Measurements from ENCODE around the gene NRDC. TPM values are rescaled to one million over a fixed set of nuclear protein-coding genes. Genes with fewer than 3 reads are reported as not detected.
A peak's percentile ranks its signal among the peaks of the same experiment; 100 is the strongest.

Gene NRDC
- total and polyA plus RNA-seq, 9 of the 15 experiments (the other 6 are each of a cell fraction or from before 2014, with no cell fraction given), result 102 to 371 (median 201) TPM

- TF ChIP-seq MAFK (IDR thresholded peaks at IDR 0.05; ENCODE audit: low read length), result no peak
- peak; percentile 35; the same call in 1 of the 2 replicates for TF ChIP-seq MAFG (tag; conservative IDR thresholded peaks at IDR 0.05)
- peak; percentile 8; the same call in 1 of the 2 replicates for TF ChIP-seq RFX1 (IDR thresholded peaks at IDR 0.05)
- peak; percentile 54 for TF ChIP-seq POLR2H (tag; IDR thresholded peaks at IDR 0.05; ENCODE audit: low read depth)
- peak; percentile 13; the same call in 1 of the 2 replicates for TF ChIP-seq REST (IDR thresholded peaks at IDR 0.05; ENCODE audit: borderline replicate concordance)
- TF ChIP-seq REST (CRISPR knock-in tag; IDR thresholded peaks at IDR 0.05; ENCODE audit: low read depth), result no peak
- TF ChIP-seq NFE2 (IDR thresholded peaks at IDR 0.05; ENCODE audit: low read depth), result peak; percentile 77
- 0 out of 2 replicates have a peak, but pooled peaks have one; percentile 36 for TF ChIP-seq SOX6 (IDR thresholded peaks at IDR 0.05)
- TF ChIP-seq RBM14 (IDR thresholded peaks at IDR 0.05; ENCODE audit: borderline replicate concordance, insufficient read depth, low read depth, low read length), result no peak
- TF ChIP-seq, protein P1, sequence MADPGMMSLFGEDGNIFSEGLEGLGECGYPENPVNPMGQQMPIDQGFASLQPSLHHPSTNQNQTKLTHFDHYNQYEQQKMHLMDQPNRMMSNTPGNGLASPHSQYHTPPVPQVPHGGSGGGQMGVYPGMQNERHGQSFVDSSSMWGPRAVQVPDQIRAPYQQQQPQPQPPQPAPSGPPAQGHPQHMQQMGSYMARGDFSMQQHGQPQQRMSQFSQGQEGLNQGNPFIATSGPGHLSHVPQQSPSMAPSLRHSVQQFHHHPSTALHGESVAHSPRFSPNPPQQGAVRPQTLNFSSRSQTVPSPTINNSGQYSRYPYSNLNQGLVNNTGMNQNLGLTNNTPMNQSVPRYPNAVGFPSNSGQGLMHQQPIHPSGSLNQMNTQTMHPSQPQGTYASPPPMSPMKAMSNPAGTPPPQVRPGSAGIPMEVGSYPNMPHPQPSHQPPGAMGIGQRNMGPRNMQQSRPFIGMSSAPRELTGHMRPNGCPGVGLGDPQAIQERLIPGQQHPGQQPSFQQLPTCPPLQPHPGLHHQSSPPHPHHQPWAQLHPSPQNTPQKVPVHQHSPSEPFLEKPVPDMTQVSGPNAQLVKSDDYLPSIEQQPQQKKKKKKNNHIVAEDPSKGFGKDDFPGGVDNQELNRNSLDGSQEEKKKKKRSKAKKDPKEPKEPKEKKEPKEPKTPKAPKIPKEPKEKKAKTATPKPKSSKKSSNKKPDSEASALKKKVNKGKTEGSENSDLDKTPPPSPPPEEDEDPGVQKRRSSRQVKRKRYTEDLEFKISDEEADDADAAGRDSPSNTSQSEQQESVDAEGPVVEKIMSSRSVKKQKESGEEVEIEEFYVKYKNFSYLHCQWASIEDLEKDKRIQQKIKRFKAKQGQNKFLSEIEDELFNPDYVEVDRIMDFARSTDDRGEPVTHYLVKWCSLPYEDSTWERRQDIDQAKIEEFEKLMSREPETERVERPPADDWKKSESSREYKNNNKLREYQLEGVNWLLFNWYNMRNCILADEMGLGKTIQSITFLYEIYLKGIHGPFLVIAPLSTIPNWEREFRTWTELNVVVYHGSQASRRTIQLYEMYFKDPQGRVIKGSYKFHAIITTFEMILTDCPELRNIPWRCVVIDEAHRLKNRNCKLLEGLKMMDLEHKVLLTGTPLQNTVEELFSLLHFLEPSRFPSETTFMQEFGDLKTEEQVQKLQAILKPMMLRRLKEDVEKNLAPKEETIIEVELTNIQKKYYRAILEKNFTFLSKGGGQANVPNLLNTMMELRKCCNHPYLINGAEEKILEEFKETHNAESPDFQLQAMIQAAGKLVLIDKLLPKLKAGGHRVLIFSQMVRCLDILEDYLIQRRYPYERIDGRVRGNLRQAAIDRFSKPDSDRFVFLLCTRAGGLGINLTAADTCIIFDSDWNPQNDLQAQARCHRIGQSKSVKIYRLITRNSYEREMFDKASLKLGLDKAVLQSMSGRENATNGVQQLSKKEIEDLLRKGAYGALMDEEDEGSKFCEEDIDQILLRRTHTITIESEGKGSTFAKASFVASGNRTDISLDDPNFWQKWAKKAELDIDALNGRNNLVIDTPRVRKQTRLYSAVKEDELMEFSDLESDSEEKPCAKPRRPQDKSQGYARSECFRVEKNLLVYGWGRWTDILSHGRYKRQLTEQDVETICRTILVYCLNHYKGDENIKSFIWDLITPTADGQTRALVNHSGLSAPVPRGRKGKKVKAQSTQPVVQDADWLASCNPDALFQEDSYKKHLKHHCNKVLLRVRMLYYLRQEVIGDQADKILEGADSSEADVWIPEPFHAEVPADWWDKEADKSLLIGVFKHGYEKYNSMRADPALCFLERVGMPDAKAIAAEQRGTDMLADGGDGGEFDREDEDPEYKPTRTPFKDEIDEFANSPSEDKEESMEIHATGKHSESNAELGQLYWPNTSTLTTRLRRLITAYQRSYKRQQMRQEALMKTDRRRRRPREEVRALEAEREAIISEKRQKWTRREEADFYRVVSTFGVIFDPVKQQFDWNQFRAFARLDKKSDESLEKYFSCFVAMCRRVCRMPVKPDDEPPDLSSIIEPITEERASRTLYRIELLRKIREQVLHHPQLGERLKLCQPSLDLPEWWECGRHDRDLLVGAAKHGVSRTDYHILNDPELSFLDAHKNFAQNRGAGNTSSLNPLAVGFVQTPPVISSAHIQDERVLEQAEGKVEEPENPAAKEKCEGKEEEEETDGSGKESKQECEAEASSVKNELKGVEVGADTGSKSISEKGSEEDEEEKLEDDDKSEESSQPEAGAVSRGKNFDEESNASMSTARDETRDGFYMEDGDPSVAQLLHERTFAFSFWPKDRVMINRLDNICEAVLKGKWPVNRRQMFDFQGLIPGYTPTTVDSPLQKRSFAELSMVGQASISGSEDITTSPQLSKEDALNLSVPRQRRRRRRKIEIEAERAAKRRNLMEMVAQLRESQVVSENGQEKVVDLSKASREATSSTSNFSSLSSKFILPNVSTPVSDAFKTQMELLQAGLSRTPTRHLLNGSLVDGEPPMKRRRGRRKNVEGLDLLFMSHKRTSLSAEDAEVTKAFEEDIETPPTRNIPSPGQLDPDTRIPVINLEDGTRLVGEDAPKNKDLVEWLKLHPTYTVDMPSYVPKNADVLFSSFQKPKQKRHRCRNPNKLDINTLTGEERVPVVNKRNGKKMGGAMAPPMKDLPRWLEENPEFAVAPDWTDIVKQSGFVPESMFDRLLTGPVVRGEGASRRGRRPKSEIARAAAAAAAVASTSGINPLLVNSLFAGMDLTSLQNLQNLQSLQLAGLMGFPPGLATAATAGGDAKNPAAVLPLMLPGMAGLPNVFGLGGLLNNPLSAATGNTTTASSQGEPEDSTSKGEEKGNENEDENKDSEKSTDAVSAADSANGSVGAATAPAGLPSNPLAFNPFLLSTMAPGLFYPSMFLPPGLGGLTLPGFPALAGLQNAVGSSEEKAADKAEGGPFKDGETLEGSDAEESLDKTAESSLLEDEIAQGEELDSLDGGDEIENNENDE (IDR thresholded peaks at IDR 0.05; ENCODE audit: low read depth, low read length), result no peak
These were observed 128.3 kb downstream of the NRDC start (continued) for GRCh38 chr1:51750218-51750617.
